ENCODE results near the gene C4A.
"Not testable (repeated sequence)": the region's sequence is repeated elsewhere in the genome, so short reads cannot be mapped to it uniquely, and the experiment has no call there.

DNA sequence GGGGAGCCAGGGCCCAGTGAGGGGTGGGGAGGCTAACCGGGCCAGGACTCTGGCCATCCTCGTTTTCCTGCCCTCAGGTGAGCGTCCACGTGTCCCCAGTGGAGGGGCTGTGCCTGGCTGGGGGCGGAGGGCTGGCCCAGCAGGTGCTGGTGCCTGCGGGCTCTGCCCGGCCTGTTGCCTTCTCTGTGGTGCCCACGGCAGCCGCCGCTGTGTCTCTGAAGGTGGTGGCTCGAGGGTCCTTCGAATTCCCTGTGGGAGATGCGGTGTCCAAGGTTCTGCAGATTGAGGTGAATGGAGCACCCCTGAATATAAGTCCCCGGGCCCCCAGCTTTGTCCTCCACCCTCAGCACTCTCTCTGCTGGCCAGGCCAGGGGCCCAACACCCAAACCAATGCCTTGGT lies 12.6 kb downstream of the C4A start:
- TF ChIP-seq EZH2 (IDR thresholded peaks at IDR 0.05; ENCODE audit: borderline replicate concordance, control insufficient read depth, low read depth, low read length); CTCF (IDR thresholded peaks at IDR 0.05 in 2 of 3, conservative IDR thresholded peaks at IDR 0.05 in 1 of 3; ENCODE audit: control insufficient read depth in 2 of 3, extremely low read depth in 1 of 3, insufficient read depth in 1 of 3, low read depth in 3 of 3, low read length in 3 of 3): not testable (repeated sequence)

Data from GM12878 (cell line).